Cerebellar nuclear complex (tissue), 1 donor: ENCODE results near the gene LAMA3.

Experiments used
- DNase-seq, 2 experiments: peaks; one replicate each; lab custom pipeline; 2025; lab: John Stamatoyannopoulos, UW

The LAMA3 gene

GRCh38 chr18:23938043-23938756 is 248.9 kb downstream of the LAMA3 start:
- no peak for DNase-seq

GRCh38 chr18:23938901-23939341 is 249.7 kb downstream of the LAMA3 start:
- no peak for DNase-seq

GRCh38 chr18:23939366-23939765 is 250.1 kb downstream of the LAMA3 start:
- DNase-seq, result no peak

GRCh38 chr18:23939896-23940295 is 250.6 kb downstream of the LAMA3 start:
- DNase-seq, result no peak

- no peak for DNase-seq
These were observed 252.5 kb downstream of the LAMA3 start for GRCh38 chr18:23941791-23942190.

- no peak for DNase-seq
These were observed 253.9 kb downstream of the LAMA3 start for GRCh38 chr18:23943104-23943503.

- DNase-seq, result no peak
These were observed 254.8 kb downstream of the LAMA3 start for GRCh38 chr18:23943903-23944624.

- DNase-seq, result no peak
These were observed 256.3 kb downstream of the LAMA3 start for GRCh38 chr18:23945416-23946079.

- DNase-seq, result no peak
These were observed 260.6 kb downstream of the LAMA3 start for GRCh38 chr18:23949863-23950262.

- no peak for DNase-seq
These were observed 261.4 kb downstream of the LAMA3 start for GRCh38 chr18:23950644-23951043.

- DNase-seq, result no peak
These were observed 262.0 kb downstream of the LAMA3 start for GRCh38 chr18:23951206-23951605.

- DNase-seq, result no peak
These were observed 264.7 kb downstream of the LAMA3 start for GRCh38 chr18:23953984-23954383.

- DNase-seq, result no peak
These were observed 267.2 kb downstream of the LAMA3 start for GRCh38 chr18:23956483-23956882.

GRCh38 chr18:23958036-23958435 is 268.8 kb downstream of the LAMA3 start:
- DNase-seq, result no peak

- no peak for DNase-seq
These were observed 274.4 kb downstream of the LAMA3 start for GRCh38 chr18:23963443-23964165.

GRCh38 chr18:23964282-23965238 is 275.3 kb downstream of the LAMA3 start:
- no peak for DNase-seq

- DNase-seq, result no peak
These were observed 277.7 kb downstream of the LAMA3 start for GRCh38 chr18:23966909-23967308.

GRCh38 chr18:23967321-23968089 is 278.3 kb downstream of the LAMA3 start:
- no peak for DNase-seq

GRCh38 chr18:23968638-23969604 is 279.7 kb downstream of the LAMA3 start:
- no peak for DNase-seq
